Measurements from ENCODE around the gene BMF.
"Not testable (repeated sequence)": the region's sequence is repeated elsewhere in the genome, so short reads cannot be mapped to it uniquely, and the experiment has no call there.

Gene BMF

GRCh38 chr15:40115670-40116093 lies 7.0 kb upstream of the BMF start:
- TF ChIP-seq CTCF (IDR thresholded peaks at IDR 0.05; ENCODE audit: extremely low read depth, insufficient read depth, missing control alignments): no peak
- peak; percentile 75 for DNase-seq (ENCODE audit: low spot score)
- in situ Hi-C loops (cut with MboI; ENCODE audit: low pct_unique_long_range_greater_than_20kb, low sequenced_read_pairs, unreplicated experiment): no loop called here

- DNase-seq (ENCODE audit: low spot score); in situ Hi-C loops (cut with MboI; ENCODE audit: low pct_unique_long_range_greater_than_20kb, low sequenced_read_pairs, unreplicated experiment): not testable (repeated sequence)
Measured at GRCh38 chr15:40115106-40115505, 6.4 kb upstream of the BMF start.

GRCh38 chr15:40114218-40114617 lies 5.5 kb upstream of the BMF start:
- peak; percentile 26 for DNase-seq (ENCODE audit: low spot score)
- no peak for TF ChIP-seq CTCF (IDR thresholded peaks at IDR 0.05; ENCODE audit: extremely low read depth, insufficient read depth, missing control alignments)
- in situ Hi-C loops (cut with MboI; ENCODE audit: low pct_unique_long_range_greater_than_20kb, low sequenced_read_pairs, unreplicated experiment): no loop called here

- DNase-seq (ENCODE audit: low spot score): no peak
- in situ Hi-C loops (cut with MboI; ENCODE audit: low pct_unique_long_range_greater_than_20kb, low sequenced_read_pairs, unreplicated experiment): no loop called here
- no peak for TF ChIP-seq CTCF (IDR thresholded peaks at IDR 0.05; ENCODE audit: extremely low read depth, insufficient read depth, missing control alignments)
Measured at GRCh38 chr15:40112789-40113188, 4.1 kb upstream of the BMF start.

- in situ Hi-C loops (cut with MboI; ENCODE audit: low pct_unique_long_range_greater_than_20kb, low sequenced_read_pairs, unreplicated experiment): no loop called here
- no peak for TF ChIP-seq CTCF (IDR thresholded peaks at IDR 0.05; ENCODE audit: extremely low read depth, insufficient read depth, missing control alignments)
- DNase-seq (ENCODE audit: low spot score): peak; percentile 12
Measured at GRCh38 chr15:40111888-40112287, 3.2 kb upstream of the BMF start.

GRCh38 chr15:40110866-40111550 lies 2.3 kb upstream of the BMF start:
- in situ Hi-C loops (cut with MboI; ENCODE audit: low pct_unique_long_range_greater_than_20kb, low sequenced_read_pairs, unreplicated experiment): no loop called here
- peak; percentile 7 for DNase-seq (ENCODE audit: low spot score)
- TF ChIP-seq CTCF (IDR thresholded peaks at IDR 0.05; ENCODE audit: extremely low read depth, insufficient read depth, missing control alignments): no peak

GRCh38 chr15:40108061-40108854 lies 421 bp downstream of the BMF start:
- peak; percentile 51 for DNase-seq (ENCODE audit: low spot score)
- no peak for TF ChIP-seq CTCF (IDR thresholded peaks at IDR 0.05; ENCODE audit: extremely low read depth, insufficient read depth, missing control alignments)
- in situ Hi-C loops (cut with MboI; ENCODE audit: low pct_unique_long_range_greater_than_20kb, low sequenced_read_pairs, unreplicated experiment): loop anchor here (10.0 kb wide), 1 partner anchor 57 kb away; the partner anchor contains the start of gene BUB1B

Measured in GM13977 (cell line).